Stimulated activated CD4-positive, alpha-beta T cell treated with anti-CD3 and anti-CD28 coated beads, Interleukin-12 subunit alpha, Interleukin-12 subunit beta, amount 100 ng/mL, for 4 hours (primary cell): ENCODE results near the gene SYVN1.

ENCODE experiments used
- DNase-seq: peaks from one replicate; pipeline ENCODE4 v3.0.0-alpha.2; 2020

The SYVN1 gene

DNA sequence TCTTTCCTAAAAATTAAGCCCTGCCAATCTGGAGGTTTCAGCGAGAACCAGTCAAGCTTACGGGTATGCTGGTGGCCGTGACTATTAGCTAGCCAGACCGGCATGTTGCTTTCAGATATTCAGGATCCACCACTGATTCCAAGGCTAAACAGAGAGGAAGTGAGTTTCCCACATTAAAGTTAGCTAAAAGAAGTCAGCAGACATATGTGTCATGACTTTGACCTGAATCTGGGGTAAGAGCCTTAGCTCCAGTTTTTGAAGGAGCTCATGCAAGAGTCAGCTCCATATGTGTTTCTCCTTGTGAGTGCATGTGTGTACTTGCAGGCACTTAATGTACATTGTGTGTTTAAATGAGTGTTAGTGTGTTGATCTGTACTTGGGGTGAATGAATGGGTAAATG, 48.9 kb downstream of the SYVN1 start:
- DNase-seq, result no peak

DNA sequence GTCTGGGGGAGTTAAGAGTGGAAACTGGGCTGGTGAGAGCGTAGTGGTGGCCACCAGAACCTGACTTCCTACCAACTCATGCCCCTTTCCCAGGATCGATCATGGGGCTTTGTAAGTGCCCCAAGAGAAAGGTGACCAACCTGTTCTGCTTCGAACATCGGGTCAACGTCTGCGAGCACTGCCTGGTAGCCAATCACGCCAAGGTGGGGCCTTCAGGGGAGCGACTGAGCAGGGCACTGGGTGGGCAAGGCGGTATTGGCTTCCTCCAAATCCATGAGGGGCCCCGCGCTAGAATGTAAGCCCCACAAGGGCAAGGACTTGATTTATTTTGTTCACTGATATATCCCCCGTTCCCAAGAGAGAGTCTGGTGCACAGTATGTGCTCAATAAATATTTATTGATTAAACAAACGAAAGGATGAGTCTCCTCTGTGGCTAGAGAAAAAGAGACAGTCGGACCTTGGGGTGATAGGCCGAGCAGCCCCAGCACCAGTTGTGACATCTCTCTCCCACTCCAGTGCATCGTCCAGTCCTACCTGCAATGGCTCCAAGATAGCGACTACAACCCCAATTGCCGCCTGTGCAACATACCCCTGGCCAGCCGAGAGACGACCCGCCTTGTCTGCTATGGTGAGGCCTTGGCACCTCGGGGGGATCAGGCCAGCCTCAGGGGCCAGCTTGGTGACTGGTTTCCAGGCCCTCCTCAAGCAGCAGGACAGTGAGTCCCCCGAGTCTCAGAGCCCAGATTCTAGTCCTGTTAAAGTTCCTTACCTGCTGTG, 49.5 kb downstream of the SYVN1 start:
- no peak for DNase-seq

DNA sequence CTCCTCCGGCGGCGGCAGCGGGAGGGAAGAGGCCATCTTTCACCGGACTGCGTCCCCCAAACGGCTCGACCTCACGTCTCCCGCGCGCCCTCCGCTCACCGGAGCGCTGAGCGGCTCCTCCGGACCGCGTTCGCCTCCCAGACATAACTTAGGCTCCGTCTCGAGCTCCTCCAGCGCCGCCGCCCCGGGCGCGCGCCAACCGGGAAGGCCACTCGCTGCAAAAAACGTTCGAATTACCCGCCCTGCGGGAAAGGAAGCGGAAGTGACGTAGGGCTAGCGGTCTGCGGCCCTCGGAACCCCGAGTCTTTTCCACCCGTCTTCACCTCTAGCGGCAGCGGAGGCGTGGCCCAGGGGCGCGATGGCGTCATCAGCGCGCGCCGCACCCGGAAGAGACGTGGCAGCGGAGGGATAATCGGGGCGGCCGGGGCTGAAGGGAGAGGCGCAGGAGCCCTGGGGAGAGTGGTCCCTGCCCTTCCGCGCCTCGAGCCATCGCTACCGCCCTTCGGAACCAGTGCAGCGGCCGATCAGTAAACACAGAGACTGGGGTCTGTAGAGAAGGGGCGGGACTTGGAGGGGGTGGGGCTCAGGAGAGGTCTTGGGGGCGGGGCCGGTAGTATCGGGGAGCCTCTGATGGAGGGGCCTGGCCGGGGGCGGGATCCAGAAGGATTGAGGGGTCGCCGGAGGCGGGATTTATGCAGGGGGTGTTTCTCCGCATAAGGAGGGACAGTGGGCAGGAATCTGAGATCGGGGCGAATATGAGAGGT, 50.3 kb downstream of the SYVN1 start, which contains the start of the genes CDCA5 and ZFPL1:
CDCA5 (minus strand) TSS at position 207 of the 764 bp plus-strand sequence; CDS start at position 145, 62 bp downstream.
ZFPL1 (plus strand) TSS at position 389 of the 764 bp plus-strand sequence. CDS start 477 bp downstream, outside the sequence.
- peak; percentile 92 for DNase-seq

DNA sequence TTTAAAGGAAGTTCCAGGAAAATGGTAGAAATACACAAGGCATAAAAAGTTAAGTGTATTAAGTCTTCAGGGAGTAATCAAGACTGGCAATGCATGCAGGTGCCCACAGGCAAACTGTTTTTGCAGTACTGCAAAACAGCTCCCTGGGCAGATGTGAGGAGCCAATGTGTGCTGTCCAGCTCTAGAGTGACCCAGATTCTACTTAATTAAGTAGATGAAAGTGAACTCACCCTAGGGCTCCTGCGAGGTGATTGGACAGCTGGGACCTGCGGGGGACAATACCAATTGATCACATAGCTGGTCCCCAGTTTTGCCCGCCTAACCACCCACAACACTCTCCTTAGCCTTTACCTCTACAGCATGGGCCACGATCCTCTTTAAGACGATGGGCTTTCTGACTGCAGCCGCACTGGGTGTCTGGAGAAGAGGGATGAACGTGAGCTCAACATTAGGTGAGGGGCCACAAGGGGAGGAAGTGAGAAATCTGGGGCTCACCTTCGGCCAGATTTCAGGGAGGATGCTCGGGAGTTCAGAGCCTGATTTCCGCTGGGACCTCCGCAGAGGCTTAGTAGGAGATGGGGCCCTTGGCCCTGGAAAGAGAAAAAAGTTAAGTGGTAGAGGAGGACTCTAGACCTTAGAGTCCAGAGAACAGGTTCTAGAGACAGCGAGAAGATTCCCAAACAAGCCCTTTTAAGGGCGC, 51.0 kb downstream of the SYVN1 start:
- DNase-seq, result no peak

DNA sequence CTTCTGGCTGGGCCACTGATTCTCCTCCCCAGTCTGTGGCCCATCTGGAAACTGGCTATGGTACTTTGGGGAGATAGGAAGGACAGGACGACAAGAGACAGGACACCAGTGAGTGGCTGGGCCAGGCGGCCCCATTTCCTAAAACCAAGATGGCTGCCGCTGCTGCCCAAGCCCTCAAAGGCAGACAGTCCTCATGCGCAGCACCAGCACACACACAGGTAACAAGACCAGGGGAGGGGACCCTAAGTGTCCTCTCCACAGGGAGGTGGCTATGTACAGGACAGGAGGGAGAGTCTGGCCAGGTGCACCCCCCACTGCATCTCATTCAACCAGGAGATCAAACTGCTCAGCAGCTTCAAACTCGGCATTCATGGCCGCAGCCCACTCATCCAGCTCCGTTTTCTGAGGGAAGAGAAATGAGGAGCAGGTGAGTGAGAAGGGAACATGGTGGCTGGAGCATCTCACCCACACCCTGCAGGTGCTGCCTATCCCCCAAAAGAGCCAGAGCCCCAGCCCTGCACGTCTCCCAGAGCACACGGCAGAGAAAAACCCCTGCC, 55.5 kb downstream of the SYVN1 start:
- no peak for DNase-seq

DNA sequence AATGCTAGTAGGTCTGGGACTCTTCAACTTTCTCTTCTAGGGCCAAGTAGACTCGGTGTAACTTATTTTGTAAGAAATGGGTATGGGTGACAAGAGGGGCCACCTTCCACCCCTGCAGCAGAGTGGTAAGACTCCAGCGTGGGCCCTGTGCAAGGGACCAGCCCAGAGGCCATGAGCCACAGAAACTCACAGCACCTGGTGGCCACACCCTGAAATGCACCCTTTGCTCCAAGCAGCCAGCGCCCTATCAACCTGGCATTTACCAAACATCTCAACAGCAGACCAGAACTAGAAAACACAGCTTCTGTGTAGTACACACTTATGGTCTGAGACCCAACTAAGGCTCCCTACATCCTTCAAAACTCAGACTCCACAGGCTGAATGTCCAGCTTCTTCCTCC, 56.2 kb downstream of the SYVN1 start:
- DNase-seq, result peak; percentile 66

DNA sequence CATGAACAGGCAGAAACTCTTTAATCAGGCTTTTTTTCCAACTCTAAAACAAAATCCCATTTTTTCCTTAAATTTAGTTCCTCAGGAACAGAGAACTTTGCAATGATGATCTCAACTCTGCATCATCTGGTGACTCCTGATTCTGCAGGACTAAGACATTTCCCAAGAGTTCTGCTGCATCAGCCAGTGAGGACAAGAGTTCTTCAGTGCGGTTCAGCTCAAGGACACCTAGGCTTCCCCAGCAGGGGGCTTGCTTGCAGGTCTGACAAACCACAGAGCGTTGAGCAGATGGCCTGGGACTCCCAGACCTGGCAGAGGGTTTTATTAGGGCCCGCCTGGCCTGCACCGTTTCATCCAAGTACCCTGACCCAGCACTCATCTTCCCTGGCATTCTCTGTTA, 56.9 kb downstream of the SYVN1 start:
- DNase-seq, result no peak
